Stimulated activated CD4-positive, alpha-beta T cell treated with anti-CD3 and anti-CD28 coated beads, TNF-alpha, amount 100 ng/mL, for 1 hour (primary cell): ENCODE measurements around the gene RPL27.
A peak's percentile ranks its signal among the peaks of the same experiment; 100 is the strongest.
"Not testable (repeated sequence)": the region's sequence is repeated elsewhere in the genome, so short reads cannot be mapped to it uniquely, and the experiment has no call there.

ENCODE experiments used
- DNase-seq, 3 donors: peaks; one replicate each; pipeline ENCODE4 v3.0.0-alpha.2; 2020; ENCODE audit warnings: low read depth in 3 of 3, low spot score in 1 of 3

The RPL27 gene

GRCh38 chr17:42997984-42998938 lies at the start of gene RPL27:
Gene RPL27, plus strand, starts transcription at chr17:42998419. Its CDS starts 332 bp downstream, at chr17:42998751.
- peak; percentile 91 to 93 (median 92) for DNase-seq

GRCh38 chr17:42950044-42950783 lies 48.0 kb upstream of the RPL27 start:
- no peak for DNase-seq

- no peak for DNase-seq
Measured at GRCh38 chr17:42953669-42954068, 44.5 kb upstream of the RPL27 start.

- peak; percentile 73 to 79 (median 78) for DNase-seq
Measured at GRCh38 chr17:42964161-42964932, 33.9 kb upstream of the RPL27 start, which contains the start of gene AARSD1. Gene AARSD1, minus strand, starts transcription at chr17:42964454. Its CDS starts 14 bp downstream, at chr17:42964440.

- no peak for DNase-seq
Measured at GRCh38 chr17:42967925-42968324, 30.3 kb upstream of the RPL27 start.

- no peak for DNase-seq
Measured at GRCh38 chr17:42969001-42969581, 29.1 kb upstream of the RPL27 start.

GRCh38 chr17:42971589-42971988 lies 26.6 kb upstream of the RPL27 start:
- no peak for DNase-seq

GRCh38 chr17:42973323-42973722 lies 24.9 kb upstream of the RPL27 start:
- not testable (repeated sequence) for DNase-seq

GRCh38 chr17:42975265-42975664 lies 23.0 kb upstream of the RPL27 start:
- DNase-seq: no peak

- not testable (repeated sequence) for DNase-seq
Measured at GRCh38 chr17:42975701-42976100, 22.5 kb upstream of the RPL27 start.

- no peak for DNase-seq
Measured at GRCh38 chr17:42979511-42980273, 18.5 kb upstream of the RPL27 start, which contains the start of gene PTGES3L. Gene PTGES3L, minus strand, starts transcription at chr17:42980080. Its CDS starts 27 bp downstream, at chr17:42980053.

- DNase-seq: peak; percentile 76 to 88 (median 79)
Measured at GRCh38 chr17:42980274-42980765, 17.9 kb upstream of the RPL27 start, which contains the start of gene RUNDC1. Gene RUNDC1, plus strand, starts transcription at chr17:42980565. Its CDS starts 12 bp downstream, at chr17:42980577.

- DNase-seq: peak in 1 of 3 donors; percentile 37
Measured at GRCh38 chr17:42980766-42981397, 17.3 kb upstream of the RPL27 start.

GRCh38 chr17:42982266-42982665 lies 16.0 kb upstream of the RPL27 start:
- no peak for DNase-seq

- no peak for DNase-seq
Measured at GRCh38 chr17:42985225-42985624, 13.0 kb upstream of the RPL27 start.

GRCh38 chr17:42989141-42989540 lies 9.1 kb upstream of the RPL27 start:
- no peak for DNase-seq

- DNase-seq: no peak
Measured at GRCh38 chr17:42989726-42990652, 8.2 kb upstream of the RPL27 start.

- no peak for DNase-seq
Measured at GRCh38 chr17:42991471-42991870, 6.7 kb upstream of the RPL27 start.
